GM12864 (cell line): ENCODE measurements around the gene HES6.

Experiments used
- DNase-seq: peaks from one replicate; pipeline ENCODE4 v3.0.0-alpha.2; 2011; ENCODE audit warnings: low read depth
- H3K4me3 ChIP-seq: 2 replicates; pipeline ENCODE4 v1.5.1; 2011; ENCODE audit warnings: mild to moderate bottlenecking, low read depth, low read length, control low read depth
- TF ChIP-seq, protein P1 (sequence below): IDR thresholded peaks from 2 replicates; pipeline ENCODE4 v1.5.1; 2011; ENCODE audit warnings: low read depth, mild to moderate bottlenecking, moderate library complexity, low read length, control low read depth, inconsistent platforms; ENCODE audit errors: missing control alignments

The HES6 gene

DNA sequence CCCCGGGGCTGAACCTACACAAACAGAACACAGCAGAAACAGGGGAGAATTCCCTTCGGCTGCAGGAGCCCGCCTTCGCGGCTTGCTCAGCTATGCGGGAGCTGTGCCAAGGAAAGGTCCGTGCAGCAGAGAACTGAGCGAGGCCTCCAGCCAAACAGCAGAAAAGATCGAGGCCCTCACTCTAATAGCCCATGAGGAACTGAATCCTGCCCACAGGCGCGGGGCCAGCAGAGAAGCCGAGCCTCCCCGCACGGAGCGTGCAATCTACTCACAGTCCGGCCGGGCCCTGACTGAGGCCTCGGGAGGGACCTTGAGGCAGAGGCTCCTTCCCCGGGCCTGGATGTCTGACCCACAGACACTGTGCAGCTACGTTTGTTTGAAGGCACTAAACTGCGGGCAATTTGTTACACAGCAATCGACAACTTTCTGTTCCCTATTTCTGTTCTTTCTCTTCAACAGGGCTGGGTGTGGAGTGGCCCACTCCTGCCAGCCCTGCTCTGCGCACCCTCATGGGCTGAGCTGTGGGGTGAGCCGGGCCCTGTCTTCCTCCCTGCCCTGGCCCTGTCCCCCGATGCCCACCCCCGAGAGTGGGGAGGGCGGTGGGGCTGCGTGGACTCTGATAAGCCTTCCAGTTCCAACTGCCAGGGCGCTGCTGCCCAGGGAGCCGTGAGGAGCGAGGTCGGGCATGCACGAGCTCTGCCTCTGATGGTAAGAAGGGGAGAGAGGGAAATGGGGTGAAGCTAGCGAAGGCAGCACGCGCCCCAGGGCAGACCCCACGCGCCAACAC, 13.7 kb downstream of the HES6 start:
- no peak for DNase-seq
- TF ChIP-seq, protein P1, sequence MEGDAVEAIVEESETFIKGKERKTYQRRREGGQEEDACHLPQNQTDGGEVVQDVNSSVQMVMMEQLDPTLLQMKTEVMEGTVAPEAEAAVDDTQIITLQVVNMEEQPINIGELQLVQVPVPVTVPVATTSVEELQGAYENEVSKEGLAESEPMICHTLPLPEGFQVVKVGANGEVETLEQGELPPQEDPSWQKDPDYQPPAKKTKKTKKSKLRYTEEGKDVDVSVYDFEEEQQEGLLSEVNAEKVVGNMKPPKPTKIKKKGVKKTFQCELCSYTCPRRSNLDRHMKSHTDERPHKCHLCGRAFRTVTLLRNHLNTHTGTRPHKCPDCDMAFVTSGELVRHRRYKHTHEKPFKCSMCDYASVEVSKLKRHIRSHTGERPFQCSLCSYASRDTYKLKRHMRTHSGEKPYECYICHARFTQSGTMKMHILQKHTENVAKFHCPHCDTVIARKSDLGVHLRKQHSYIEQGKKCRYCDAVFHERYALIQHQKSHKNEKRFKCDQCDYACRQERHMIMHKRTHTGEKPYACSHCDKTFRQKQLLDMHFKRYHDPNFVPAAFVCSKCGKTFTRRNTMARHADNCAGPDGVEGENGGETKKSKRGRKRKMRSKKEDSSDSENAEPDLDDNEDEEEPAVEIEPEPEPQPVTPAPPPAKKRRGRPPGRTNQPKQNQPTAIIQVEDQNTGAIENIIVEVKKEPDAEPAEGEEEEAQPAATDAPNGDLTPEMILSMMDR = no peak

DNA sequence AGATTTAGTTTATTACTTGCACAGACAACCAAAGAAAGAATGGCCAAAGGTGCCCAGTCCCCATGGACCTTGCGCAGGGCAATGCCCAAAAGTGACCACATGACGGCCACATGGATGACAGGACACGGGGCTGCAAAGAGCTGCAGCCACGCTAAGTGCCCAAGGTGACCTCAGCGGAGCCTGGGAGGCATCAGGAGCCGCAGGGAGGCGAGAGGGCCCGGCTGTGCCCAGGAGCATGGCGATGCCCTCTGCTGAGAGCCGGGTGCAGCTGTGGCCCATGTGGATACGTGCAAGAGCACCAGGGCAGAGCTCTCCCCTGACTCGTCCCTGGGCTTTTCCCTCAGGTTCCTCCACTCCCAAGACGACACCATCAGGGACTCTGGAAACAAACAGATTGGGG, 14.7 kb downstream of the HES6 start:
- TF ChIP-seq, protein P1 = no peak
- no peak for DNase-seq
- no peak overlapping the region for H3K4me3 ChIP-seq

More for the DNA sequence above, 13.7 kb downstream of the HES6 start:
- no peak overlapping the region for H3K4me3 ChIP-seq

DNA sequence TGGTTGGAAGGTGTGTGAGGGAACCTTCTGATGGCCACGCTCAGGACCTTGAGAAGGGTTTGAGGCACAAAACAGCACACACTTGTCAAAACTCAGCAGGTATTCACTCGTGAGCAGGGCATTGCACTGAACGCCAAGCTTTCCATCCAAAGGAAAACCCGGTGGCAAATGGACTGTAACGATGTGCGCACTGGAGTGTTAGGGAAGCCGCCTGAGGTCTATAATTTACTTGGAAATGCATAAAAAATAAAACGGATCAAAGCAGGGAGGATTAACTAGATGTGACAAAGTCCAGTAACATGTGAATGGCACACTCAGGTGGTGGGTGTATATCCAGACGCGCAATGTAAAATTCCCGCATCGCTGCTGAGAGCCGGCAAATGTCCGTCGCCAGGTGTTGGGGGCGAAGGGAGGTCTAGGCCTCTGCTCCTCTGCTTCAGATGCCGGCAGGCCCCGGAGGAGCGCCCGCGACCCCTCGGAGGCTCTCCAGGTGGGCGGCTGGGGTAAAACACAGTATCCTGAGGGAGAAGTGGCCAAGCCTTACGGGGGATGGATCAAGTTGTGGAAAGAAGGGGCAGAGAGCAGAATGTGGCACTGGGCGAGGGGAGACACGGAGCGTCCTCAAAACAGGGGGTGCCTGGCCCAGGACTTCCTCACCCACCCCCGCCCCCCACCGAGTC, 15.3 kb downstream of the HES6 start:
- no peak overlapping the region for H3K4me3 ChIP-seq
- TF ChIP-seq, protein P1 = no peak
- no peak for DNase-seq

DNA sequence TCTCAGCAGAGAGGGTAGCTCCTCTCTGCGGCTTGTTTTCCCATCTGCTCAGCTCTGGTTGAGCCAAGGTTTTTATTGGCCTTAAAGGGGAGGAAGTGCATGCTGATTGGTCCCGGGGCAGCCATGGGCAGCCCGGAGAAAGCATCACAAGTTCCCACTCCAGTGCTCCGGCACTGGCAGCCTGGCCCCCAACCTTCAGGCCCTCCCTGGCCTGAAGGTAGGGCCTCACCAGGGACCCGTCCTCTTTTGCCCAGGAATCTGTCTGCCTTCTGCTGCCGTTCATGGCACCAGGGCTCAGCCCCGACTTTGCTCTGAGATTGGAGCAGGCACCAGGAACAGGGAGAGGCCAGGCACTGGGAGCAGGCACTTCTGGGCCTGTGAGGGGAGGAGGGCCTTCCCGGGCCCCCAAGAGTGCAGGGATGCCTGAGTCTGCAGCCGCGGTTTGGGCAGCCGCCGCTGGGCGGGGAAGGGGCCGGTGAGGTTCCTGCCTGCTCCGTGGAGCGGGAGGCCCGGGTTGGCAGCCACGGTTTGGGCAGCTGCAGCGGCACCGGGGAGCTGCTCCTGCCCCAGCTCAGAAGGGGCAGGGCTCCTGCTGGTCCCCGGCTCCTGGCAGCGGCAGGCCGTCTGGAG, 18.8 kb downstream of the HES6 start:
- peak overlapping the region; percentile 53 for H3K4me3 ChIP-seq
- DNase-seq = no peak
- TF ChIP-seq, protein P1 = no peak

DNA sequence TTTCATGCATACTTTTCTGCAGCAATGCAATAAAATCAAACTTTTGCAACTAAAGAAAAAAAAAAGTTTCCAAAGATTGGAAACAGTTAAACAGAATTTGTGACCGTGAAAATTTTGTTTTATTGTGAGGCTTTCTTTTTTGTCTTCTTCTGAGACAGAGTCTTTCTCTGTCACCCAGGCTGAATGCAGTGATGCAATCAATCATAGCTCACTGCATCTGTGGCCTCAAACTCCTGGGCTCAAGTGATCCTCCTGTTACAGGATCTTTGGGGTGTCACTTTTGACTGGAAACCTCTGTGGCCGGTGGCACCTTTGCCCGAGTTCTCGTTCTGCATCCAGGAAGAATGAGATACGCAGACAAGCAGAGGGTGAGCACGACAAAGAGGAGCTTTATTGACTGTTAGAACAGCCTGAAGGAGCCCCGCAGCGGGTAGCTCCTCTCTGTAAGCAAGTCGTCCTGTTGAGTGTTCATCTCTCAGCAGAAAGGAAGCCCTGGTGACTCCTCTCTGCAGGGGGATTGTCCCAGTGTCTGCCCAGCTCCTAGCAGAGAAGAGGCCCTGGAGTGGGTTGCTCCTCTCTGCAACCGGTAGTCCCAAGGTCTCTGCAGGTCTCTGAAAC, 19.5 kb downstream of the HES6 start:
- H3K4me3 ChIP-seq = no peak overlapping the region
- TF ChIP-seq, protein P1 = no peak
- DNase-seq = no peak

DNA sequence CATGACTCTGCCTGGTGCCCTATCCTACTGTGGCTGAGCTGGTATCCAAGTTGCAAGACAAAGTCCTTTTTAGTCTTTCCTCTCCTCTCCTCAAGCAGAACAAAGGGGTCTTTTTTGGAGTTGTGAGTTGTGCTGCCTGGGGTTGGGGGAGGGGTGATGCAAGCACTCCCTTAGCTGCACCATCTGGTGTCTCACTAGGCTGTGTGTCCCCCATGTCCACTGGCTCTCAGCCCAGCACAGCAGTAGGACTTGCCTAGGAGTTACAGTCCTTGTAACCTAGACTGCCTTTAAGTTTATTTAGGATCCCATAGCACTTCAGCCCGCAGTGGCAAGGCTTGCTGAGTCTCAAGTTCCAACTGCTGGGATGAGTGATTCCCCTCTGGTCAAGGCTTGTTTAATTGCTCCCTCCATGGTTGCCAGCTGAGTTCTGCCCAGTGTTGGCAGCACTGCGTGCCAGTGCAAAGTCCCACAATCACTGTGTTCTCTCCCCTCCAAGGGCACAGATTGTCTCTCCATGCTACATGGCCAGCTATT, 23.1 kb downstream of the HES6 start:
- no peak overlapping the region for H3K4me3 ChIP-seq
- DNase-seq = no peak
- TF ChIP-seq, protein P1 = no peak
